Neutrophil (primary cell): ENCODE measurements around the gene SNX12.

Experiments used
- H3K27ac ChIP-seq: fragments of 200-600 bp; sonication (generic); 2 replicates; pipeline ENCODE4 v1.5.1; 2016; ENCODE audit warnings: mild to moderate bottlenecking, moderate library complexity
- H3K27me3 ChIP-seq: fragments of 200-600 bp; sonication (generic); 2 replicates; pipeline ENCODE4 v1.6.0; 2016; ENCODE audit warnings: mild to moderate bottlenecking
- H3K36me3 ChIP-seq: fragments of 200-600 bp; sonication (generic); 2 replicates; pipeline ENCODE4 v1.5.1; 2017
- H3K4me1 ChIP-seq, 2 experiments: fragments of 200-600 bp in 1 of 2; sonication (generic) in 1 of 2; 1 replicate in 1 of 2; 2 replicates in 1 of 2; pipeline versions ENCODE4 v1.5.1 to v1.6.1; 2013 to 2016; ENCODE audit warnings: low read depth in 1 of 2, low read length in 1 of 2, mild to moderate bottlenecking in 1 of 2, moderate library complexity in 1 of 2; ENCODE audit not compliant: control insufficient read depth in 1 of 2, insufficient read depth in 1 of 2
- H3K4me3 ChIP-seq, 2 experiments: fragments of 200-600 bp in 1 of 2; sonication (generic) in 1 of 2; 1 replicate in 1 of 2; 2 replicates in 1 of 2; pipeline ENCODE4 v1.5.1; 2013 to 2016; ENCODE audit warnings: low read depth in 1 of 2, low read length in 1 of 2, mild to moderate bottlenecking in 1 of 2, moderate library complexity in 1 of 2
- H3K9me3 ChIP-seq: fragments of 200-600 bp; sonication (generic); 2 replicates; pipeline ENCODE4 v1.5.1; 2016
- TF ChIP-seq, protein P1 (sequence below): fragments of 200-600 bp; sonication (generic); IDR thresholded peaks from 2 replicates; pipeline ENCODE4 v1.5.1; 2016; ENCODE audit warnings: antibody characterized with exemption

The SNX12 gene

DNA sequence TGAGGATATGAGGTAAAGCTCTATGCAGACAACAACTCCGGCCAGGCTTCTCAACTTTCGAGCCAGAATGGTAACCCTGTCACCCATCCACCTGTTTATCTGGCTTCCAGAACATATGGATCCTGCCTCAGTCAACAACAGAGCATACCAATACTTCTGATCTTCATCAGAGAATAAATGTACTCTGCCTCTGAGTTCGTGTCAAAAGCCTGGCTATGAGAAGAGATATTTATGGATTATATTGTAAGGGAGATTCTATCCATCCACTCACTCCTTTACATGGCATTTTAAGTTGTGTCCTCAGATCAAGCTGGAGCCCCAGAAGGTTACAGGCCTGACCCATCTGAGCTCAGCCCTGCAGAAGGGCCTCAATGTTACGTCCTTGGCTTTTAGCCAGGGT lies 17.8 kb upstream of the SNX12 start:
- Histone ChIP-seq H3K36me3 (no peaks in the 10 kb centered on the region), H3K27ac (no peak overlapping the region), H3K4me1 (no peaks in the 10 kb centered on the region), H3K4me3 (no peak overlapping the region), H3K27me3 (no peaks in the 10 kb centered on the region), H3K9me3 (no peaks in the 10 kb centered on the region)
- TF ChIP-seq, protein P1, sequence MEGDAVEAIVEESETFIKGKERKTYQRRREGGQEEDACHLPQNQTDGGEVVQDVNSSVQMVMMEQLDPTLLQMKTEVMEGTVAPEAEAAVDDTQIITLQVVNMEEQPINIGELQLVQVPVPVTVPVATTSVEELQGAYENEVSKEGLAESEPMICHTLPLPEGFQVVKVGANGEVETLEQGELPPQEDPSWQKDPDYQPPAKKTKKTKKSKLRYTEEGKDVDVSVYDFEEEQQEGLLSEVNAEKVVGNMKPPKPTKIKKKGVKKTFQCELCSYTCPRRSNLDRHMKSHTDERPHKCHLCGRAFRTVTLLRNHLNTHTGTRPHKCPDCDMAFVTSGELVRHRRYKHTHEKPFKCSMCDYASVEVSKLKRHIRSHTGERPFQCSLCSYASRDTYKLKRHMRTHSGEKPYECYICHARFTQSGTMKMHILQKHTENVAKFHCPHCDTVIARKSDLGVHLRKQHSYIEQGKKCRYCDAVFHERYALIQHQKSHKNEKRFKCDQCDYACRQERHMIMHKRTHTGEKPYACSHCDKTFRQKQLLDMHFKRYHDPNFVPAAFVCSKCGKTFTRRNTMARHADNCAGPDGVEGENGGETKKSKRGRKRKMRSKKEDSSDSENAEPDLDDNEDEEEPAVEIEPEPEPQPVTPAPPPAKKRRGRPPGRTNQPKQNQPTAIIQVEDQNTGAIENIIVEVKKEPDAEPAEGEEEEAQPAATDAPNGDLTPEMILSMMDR, result no peak

DNA sequence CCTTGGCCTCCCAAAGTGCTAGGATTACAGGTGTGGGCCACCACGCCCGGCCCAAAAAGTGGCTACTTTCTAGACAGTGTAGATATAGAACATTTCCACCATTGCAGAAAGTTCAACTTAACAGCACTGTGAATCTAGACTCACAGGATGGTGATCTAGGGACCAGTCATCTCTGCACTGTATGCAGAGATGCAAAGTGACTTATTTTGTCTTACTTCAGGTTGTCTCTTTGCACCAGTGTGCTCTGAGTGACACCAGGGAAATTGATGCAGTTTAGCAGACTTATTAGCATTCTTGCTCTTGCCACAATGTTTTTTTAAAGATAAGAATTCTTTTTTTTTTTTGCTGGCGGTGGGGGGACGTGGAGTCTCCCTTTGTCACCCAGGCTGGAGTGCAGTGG lies 14.7 kb upstream of the SNX12 start:
- TF ChIP-seq, protein P1, result no peak
- H3K4me1 ChIP-seq, result no peaks in the 10 kb centered on the region
- no peaks in the 10 kb centered on the region for H3K36me3 ChIP-seq
- H3K27ac ChIP-seq, result no peak overlapping the region
- H3K27me3 ChIP-seq, result no peaks in the 10 kb centered on the region
- H3K4me3 ChIP-seq, result no peak overlapping the region
- H3K9me3 ChIP-seq, result no peaks in the 10 kb centered on the region

DNA sequence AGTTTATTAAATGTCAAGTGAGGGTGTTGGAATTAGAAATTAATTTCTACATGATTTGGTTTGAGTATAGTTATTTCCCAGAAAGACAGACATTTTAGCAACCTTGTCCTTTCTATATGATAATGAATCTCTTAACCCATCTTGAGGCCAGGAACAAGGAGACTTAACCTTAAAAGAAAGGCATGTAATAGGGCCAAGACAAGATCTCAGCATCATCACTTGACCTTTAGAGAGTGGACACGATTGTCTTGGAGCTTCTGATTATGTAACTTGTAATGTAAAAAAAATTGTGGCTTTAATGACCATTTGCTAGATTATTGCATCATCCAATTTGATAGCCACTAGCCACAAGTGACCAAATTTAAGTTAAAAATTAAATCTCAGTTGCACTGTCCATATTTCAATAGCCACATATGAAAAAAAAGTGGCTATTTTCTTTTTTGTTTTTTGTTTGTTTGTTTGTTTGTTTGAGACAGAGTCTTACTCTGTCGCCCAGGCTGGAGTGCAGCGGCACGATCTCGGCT lies 14.1 kb upstream of the SNX12 start:
- no peaks in the 10 kb centered on the region for H3K4me1 ChIP-seq
- H3K27ac ChIP-seq, result no peak overlapping the region
- H3K4me3 ChIP-seq, result no peak overlapping the region
- H3K9me3 ChIP-seq, result no peaks in the 10 kb centered on the region
- H3K36me3 ChIP-seq, result no peaks in the 10 kb centered on the region
- H3K27me3 ChIP-seq, result no peaks in the 10 kb centered on the region
- TF ChIP-seq, protein P1, result no peak

DNA sequence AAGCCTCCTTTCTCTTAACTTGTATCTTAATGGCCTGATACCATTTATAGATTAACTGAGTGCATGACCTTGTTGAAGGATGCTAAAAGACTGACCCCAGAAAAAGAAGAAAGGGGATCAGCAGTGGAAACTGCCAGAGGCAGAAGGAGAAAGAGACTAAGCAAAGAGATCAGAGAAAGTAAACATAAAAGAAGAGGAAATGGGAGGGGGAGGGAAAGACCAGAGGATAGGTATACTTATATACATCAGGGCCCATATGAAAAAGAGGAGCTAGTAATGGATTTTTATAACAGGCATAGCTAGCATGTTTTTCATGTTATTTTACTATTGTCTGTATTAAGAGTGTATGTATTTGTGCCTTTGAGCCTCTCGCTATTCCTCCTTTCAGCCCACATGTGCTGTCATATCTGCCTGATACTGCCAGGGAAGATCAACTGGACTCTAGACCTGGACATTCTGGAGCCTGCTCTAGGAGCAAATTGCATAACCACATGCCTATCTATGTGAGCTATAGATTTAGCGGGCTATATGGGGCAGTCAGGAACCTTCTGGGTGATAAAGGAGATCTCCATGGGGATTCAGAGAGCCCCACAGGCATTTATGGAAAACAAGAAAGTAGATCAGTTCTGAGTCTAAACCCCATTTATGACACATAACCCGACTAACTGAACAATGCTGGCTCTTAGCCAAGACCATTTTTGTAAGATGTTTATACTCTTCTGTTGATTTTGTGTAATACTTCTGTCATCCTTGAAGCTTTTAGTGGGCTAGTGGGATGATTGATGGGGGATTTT lies 13.4 kb upstream of the SNX12 start:
- H3K27ac ChIP-seq, result no peak overlapping the region

DNA sequence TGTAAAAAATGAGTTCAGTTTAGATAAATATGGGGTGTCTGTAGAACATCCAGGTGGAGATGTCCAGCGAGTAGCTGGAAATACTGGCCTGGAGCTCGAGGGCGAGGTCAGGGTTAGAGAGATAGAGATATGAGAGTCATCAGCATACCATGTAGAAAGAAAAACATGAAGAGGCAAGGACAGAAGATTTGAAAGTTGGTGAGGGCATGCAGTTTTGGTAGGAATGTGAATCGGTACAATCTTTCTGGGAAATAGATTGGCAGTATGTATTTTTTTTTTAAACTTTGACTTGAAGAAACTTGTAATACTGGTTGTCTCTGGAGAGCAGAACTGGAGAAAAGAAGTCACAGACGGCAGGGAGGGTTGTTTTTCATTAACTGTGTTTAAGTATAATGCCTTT lies 2.4 kb upstream of the SNX12 start:
- TF ChIP-seq, protein P1, result no peak
- peaks cover 36 to 41% of the 10 kb centered on the region in 2 experiments for H3K4me1 ChIP-seq
- H3K36me3 ChIP-seq, result no peaks in the 10 kb centered on the region
- no peak overlapping the region for H3K4me3 ChIP-seq
- no peaks in the 10 kb centered on the region for H3K9me3 ChIP-seq
- no peaks in the 10 kb centered on the region for H3K27me3 ChIP-seq
- H3K27ac ChIP-seq, result no peak overlapping the region

More for the DNA sequence above, 13.4 kb upstream of the SNX12 start:
- H3K36me3 ChIP-seq, result no peaks in the 10 kb centered on the region
- no peaks in the 10 kb centered on the region for H3K4me1 ChIP-seq
- no peak overlapping the region for H3K4me3 ChIP-seq
- H3K9me3 ChIP-seq, result no peaks in the 10 kb centered on the region
- TF ChIP-seq, protein P1, result no peak
- H3K27me3 ChIP-seq, result no peaks in the 10 kb centered on the region
